Fibroblast of villous mesenchyme (primary cell): ENCODE results near the gene BRICD5. TPM values are rescaled to one million over a fixed set of nuclear protein-coding genes. Genes with fewer than 3 reads are reported as not detected.

Experiments
- DNase-seq: peaks from one replicate; pipeline ENCODE4 v3.0.0-alpha.2; 2010; ENCODE audit warnings: low read depth
- H3K4me3 ChIP-seq: 2 replicates; pipeline ENCODE4 v1.5.1; 2011; ENCODE audit warnings: low read depth, mild to moderate bottlenecking, low read length
- CTCF ChIP-seq: IDR thresholded peaks from 2 replicates; pipeline ENCODE4 v1.5.1; 2012; ENCODE audit warnings: low read depth, mild to moderate bottlenecking, low read length; ENCODE audit not compliant: insufficient read depth
- total RNA-seq: library from RNA; depleted of rRNA; stranded (reverse); fragments of >200 nt; gene quantifications from 2 replicates; pipeline ENCODE4 v1.2.3, GENCODE V29; 2012

Gene BRICD5
- total RNA-seq, 1 donor = 1.7 TPM

DNA sequence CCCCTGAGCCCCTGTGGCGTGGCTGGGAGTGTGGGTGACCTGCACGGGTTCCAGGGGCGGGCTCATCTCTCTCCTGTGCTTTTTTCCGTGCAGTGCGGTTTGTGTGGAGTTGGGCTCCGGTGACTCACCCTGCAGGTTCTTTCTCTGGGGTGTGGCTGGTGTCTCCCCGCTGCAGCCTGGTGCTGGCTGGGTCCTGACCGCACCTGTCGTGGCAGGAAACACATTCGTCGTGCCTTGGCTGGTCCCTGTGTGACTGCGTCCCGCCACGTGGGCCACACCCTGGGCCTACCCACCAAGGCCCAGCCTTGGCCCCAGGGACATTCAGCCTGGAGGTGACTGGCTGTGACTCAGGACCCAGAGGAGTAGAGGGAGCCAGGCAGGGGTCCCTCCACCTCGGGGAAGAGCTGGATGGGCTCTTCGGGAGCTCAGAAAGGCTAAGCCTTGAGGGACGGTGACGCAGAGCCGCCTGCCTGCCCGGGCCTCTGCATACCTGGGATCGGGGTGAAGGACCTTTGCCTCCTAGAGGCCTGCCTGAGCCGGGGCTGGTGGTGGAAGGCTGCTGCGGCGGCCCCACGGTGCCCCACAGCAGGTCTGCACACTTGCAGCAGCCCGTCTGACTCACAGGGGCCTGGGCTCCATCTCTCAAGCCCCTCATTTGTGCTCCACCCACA lies 47.3 kb downstream of the BRICD5 start:
- no peak overlapping the region for H3K4me3 ChIP-seq
- DNase-seq = no peak
- TF ChIP-seq CTCF = no peak

GRCh38 chr16:2162676-2163118 lies 48.0 kb downstream of the BRICD5 start:
- H3K4me3 ChIP-seq = no peak overlapping the region
- no peak for DNase-seq

GRCh38 chr16:2161911-2162310 lies 48.8 kb downstream of the BRICD5 start:
- no peak for DNase-seq
- no peak for TF ChIP-seq CTCF
- H3K4me3 ChIP-seq = no peak overlapping the region

More at GRCh38 chr16:2162676-2163118, 48.0 kb downstream of the BRICD5 start:
- TF ChIP-seq CTCF = no peak

DNA sequence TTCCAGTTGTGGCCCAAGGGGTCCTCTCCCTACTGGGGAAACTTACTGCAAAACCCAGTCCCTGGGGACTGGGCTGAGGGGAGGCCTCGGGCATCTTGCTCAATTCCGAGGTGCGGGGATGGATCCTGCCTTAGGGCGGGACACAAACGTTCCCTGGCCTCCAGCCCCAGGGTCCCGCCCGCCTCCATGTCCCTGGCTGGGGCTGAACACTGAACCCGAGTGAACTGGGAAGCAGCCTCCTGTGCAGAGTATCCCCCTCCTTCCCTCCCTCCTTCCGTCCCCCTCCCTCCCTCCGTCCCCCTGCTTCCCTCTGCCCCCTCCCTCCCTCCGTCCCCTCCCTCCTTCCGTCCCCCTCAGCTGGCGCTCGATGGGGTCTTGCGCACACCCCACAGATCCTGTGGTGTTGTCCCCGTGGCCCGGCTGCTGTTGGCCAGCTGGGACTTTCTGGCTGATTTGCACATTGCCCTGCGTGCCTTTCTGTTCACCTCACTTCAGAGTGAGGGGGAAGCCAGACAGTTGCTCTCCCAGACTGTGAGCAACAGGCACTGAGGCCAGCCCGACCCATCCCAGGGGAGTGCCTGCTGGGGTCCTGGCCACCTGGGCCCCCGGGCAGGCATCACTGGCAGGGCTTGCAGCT lies 49.6 kb downstream of the BRICD5 start:
- peak overlapping the region; percentile 18 for H3K4me3 ChIP-seq
- peak; percentile 76 for DNase-seq
- TF ChIP-seq CTCF = no peak

Other genes starting within 250 kb of the BRICD5 start
- gene RPS2, start 246.0 kb downstream of the BRICD5 start, total RNA-seq = 1,294 and 1,994 TPM in 2 replicates
- gene RNF151, start 244.0 kb downstream of the BRICD5 start, total RNA-seq = not detected in 2 replicates
- 28.5 and 39.0 TPM in 2 replicates for gene TBL3, start 238.8 kb downstream of the BRICD5 start, total RNA-seq
- gene NOXO1, start 229.4 kb downstream of the BRICD5 start, total RNA-seq = 0.43 TPM in 1 of 2 replicates, not detected in the other
- 9.5 and 13.9 TPM in 2 replicates for gene GFER, start 226.7 kb downstream of the BRICD5 start, total RNA-seq
- gene SYNGR3, start 220.9 kb downstream of the BRICD5 start, total RNA-seq = 1.6 and 2.6 TPM in 2 replicates
- 23.5 and 27.6 TPM in 2 replicates for gene ZNF598, start 201.0 kb downstream of the BRICD5 start, total RNA-seq
- gene NPW, start 191.1 kb downstream of the BRICD5 start, total RNA-seq = 0.32 and 1.3 TPM in 2 replicates
- gene NHERF2, start 184.0 kb downstream of the BRICD5 start, total RNA-seq = 52.7 and 59.3 TPM in 2 replicates
- 25.5 and 31.9 TPM in 2 replicates for gene NTHL1, start 163.0 kb downstream of the BRICD5 start, total RNA-seq
- 62.6 and 69.9 TPM in 2 replicates for gene TSC2, start 162.9 kb downstream of the BRICD5 start, total RNA-seq
- gene PKD1, start 75.0 kb downstream of the BRICD5 start, total RNA-seq = 139 and 191 TPM in 2 replicates
- gene RAB26, start 62.2 kb downstream of the BRICD5 start, total RNA-seq = 0.97 and 1.3 TPM in 2 replicates
- 52.2 and 62.6 TPM in 2 replicates for gene TRAF7, start 55.1 kb downstream of the BRICD5 start, total RNA-seq
- under 0.01 and 0.86 TPM in 2 replicates for gene CASKIN1, start 14.3 kb downstream of the BRICD5 start, total RNA-seq
- 18.4 and 24.2 TPM in 2 replicates for gene MLST8, start 5.4 kb downstream of the BRICD5 start, total RNA-seq
- gene PGP, start 4.0 kb upstream of the BRICD5 start, total RNA-seq = 20.3 TPM in 2 replicates
- 25.9 and 32.5 TPM in 2 replicates for gene E4F1, start 12.7 kb upstream of the BRICD5 start, total RNA-seq
- 0.64 and 0.86 TPM in 2 replicates for gene DNASE1L2, start 25.6 kb upstream of the BRICD5 start, total RNA-seq
- 40.2 and 50.9 TPM in 2 replicates for gene ECI1, start 40.7 kb upstream of the BRICD5 start, total RNA-seq
- gene RNPS1, start 57.3 kb upstream of the BRICD5 start, total RNA-seq = 85.7 and 95.0 TPM in 2 replicates
- gene ABCA3, start 129.9 kb upstream of the BRICD5 start, total RNA-seq = 0.43 and 0.97 TPM in 2 replicates
- gene CCNF, start 218.6 kb upstream of the BRICD5 start, total RNA-seq = 17.7 and 26.8 TPM in 2 replicates
- gene TEDC2, start 249.2 kb upstream of the BRICD5 start, total RNA-seq = 6.9 and 8.4 TPM in 2 replicates